ENCODE data around the gene RBMS2. TPM values are rescaled to one million over a fixed set of nuclear protein-coding genes. Genes with fewer than 3 reads are reported as not detected.

RBMS2 gene
- polyA plus RNA-seq, 2 of the 4 experiments (the other 2 are of a cell fraction): 13.3 to 46.4 TPM

DNA sequence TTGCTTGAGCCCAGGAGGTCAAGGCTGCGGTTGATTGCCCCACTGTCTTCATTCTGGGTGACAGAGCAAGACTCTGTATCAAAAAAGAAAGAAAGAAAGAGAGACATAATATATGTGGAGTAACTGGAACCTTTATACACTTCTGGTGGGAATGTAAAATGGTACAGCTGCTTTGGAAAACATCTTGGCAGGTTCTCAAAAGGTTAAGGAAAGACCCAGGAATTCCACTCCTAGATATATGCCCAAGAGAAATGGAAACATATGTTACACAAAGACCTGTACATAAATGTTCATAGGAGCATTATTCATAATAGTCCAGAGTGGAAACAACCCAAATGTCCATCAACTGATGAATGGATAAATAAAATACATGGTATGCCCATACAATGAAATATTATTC is 7.2 kb downstream of the RBMS2 start (continued):
- TF ChIP-seq RFX5 (IDR thresholded peaks at IDR 0.05): no peak

DNA sequence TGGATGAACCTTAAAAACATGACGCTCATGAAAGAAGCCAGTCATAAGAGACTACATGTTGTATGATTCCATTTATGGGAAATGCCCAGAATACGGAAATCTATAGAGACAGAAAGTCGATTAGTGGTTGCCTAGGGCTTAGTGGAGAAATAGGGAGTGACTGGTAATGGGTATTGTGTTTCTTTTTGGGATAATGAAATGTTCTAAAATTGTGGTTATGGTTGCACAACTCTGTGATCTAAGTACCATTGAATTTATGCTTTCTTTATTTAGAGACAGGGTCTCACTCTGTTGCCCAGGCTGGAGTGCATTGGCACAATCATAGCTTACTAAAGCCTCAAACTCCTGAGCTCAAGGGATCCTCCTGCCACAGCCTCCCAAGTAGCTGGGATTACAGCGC is 8.0 kb downstream of the RBMS2 start:
- no peak for FAIRE-seq
- WGBS (ENCODE audit: missing lambda C conversion rate): 83% methylated on average over 4 of the region's 4 CpGs
- peaks cover 58% of the 10 kb centered on the region for H3K4me1 ChIP-seq
- ChIA-PET POLR2A (no interaction called here), CTCF (interaction anchor here (0.6 to 4.5 kb wide), 4 partner anchors 10 to 1141 kb away, joined by 3 to 28 read pairs (median 8); no protein-coding TSS in a partner anchor)
- H3K4me3 ChIP-seq: no peak overlapping the region
- peak overlapping the region in 1 of 2 experiments; percentile 59; a peak in 2 of 6 replicates for H3K27ac ChIP-seq
- TF ChIP-seq, protein P1, sequence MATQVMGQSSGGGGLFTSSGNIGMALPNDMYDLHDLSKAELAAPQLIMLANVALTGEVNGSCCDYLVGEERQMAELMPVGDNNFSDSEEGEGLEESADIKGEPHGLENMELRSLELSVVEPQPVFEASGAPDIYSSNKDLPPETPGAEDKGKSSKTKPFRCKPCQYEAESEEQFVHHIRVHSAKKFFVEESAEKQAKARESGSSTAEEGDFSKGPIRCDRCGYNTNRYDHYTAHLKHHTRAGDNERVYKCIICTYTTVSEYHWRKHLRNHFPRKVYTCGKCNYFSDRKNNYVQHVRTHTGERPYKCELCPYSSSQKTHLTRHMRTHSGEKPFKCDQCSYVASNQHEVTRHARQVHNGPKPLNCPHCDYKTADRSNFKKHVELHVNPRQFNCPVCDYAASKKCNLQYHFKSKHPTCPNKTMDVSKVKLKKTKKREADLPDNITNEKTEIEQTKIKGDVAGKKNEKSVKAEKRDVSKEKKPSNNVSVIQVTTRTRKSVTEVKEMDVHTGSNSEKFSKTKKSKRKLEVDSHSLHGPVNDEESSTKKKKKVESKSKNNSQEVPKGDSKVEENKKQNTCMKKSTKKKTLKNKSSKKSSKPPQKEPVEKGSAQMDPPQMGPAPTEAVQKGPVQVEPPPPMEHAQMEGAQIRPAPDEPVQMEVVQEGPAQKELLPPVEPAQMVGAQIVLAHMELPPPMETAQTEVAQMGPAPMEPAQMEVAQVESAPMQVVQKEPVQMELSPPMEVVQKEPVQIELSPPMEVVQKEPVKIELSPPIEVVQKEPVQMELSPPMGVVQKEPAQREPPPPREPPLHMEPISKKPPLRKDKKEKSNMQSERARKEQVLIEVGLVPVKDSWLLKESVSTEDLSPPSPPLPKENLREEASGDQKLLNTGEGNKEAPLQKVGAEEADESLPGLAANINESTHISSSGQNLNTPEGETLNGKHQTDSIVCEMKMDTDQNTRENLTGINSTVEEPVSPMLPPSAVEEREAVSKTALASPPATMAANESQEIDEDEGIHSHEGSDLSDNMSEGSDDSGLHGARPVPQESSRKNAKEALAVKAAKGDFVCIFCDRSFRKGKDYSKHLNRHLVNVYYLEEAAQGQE (IDR thresholded peaks at IDR 0.05): no peak
- TF ChIP-seq, protein P2, sequence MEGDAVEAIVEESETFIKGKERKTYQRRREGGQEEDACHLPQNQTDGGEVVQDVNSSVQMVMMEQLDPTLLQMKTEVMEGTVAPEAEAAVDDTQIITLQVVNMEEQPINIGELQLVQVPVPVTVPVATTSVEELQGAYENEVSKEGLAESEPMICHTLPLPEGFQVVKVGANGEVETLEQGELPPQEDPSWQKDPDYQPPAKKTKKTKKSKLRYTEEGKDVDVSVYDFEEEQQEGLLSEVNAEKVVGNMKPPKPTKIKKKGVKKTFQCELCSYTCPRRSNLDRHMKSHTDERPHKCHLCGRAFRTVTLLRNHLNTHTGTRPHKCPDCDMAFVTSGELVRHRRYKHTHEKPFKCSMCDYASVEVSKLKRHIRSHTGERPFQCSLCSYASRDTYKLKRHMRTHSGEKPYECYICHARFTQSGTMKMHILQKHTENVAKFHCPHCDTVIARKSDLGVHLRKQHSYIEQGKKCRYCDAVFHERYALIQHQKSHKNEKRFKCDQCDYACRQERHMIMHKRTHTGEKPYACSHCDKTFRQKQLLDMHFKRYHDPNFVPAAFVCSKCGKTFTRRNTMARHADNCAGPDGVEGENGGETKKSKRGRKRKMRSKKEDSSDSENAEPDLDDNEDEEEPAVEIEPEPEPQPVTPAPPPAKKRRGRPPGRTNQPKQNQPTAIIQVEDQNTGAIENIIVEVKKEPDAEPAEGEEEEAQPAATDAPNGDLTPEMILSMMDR (IDR thresholded peaks at IDR 0.05): no peak
- TF ChIP-seq RAD21 (conservative IDR thresholded peaks at IDR 0.05 in 1 of 2, IDR thresholded peaks at IDR 0.05 in 1 of 2): no peak
- TF ChIP-seq ZNF302 (CRISPR knock-in tag; IDR thresholded peaks at IDR 0.05): 0 out of 2 replicates have a peak, but pooled peaks have one; percentile 17
- no peaks in the 10 kb centered on the region for H3K9me3 ChIP-seq
- ATAC-seq: no peak
- H3K4me2 ChIP-seq: no peak overlapping the region
- no peak for DNase-seq (ENCODE audit: low read depth in 1 of 2, low spot score in 1 of 2)

DNA sequence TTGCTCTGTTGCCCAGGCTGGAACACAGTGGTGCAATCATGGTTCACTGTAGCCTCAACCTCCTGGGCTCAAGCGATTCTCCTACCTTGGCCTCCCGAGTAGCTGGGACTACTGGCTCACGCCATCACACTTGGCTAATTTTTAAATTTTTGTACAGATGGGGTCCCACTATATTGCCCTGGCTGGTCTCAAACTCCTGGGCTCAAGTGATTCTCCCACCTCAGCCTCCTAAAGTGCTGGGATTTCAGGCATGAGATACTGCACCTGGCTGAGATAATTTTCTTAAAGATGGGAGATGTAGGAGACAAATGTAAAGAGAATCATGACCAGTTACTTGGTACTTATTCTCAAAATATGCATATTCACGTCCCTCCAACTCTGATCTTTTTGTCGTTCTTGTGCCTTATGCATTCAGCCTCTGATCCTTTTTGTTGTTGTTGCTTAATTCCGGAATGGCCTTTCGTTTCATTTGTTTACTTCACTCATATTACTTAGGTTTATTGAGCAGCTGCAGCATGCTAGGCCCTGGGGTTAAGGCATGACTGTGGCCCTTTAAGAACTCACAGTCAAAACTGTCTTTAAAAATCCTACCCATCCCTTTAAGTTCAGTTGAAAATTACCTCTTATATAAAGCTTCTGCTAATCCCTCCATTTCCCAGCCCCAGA is 8.9 kb downstream of the RBMS2 start:
- peak overlapping the region; percentile 39 for H3K4me2 ChIP-seq
- H3K27ac ChIP-seq: peak overlapping the region; percentile 0 to 59; a peak in 3 of 6 replicates
- DNase-seq (ENCODE audit: low read depth in 1 of 2, low spot score in 1 of 2) (no peak), ATAC-seq (no peak), FAIRE-seq (peak; percentile 18)
- CTCF ChIA-PET: interaction anchor here (0.6 to 4.5 kb wide), 4 partner anchors 9 to 104 kb away, joined by 3 to 28 read pairs (median 8); no protein-coding TSS in a partner anchor
- TF ChIP-seq ZC3H11A (IDR thresholded peaks at IDR 0.05): no peak
- TF ChIP-seq HOXB13 (CRISPR knock-in tag; IDR thresholded peaks at IDR 0.05; ENCODE audit: low read depth): no peak
- TF ChIP-seq, protein P2 (IDR thresholded peaks at IDR 0.05): no peak
- TF ChIP-seq CHD4 (IDR thresholded peaks at IDR 0.05; ENCODE audit: borderline replicate concordance): no peak
- TF ChIP-seq, protein P3, sequence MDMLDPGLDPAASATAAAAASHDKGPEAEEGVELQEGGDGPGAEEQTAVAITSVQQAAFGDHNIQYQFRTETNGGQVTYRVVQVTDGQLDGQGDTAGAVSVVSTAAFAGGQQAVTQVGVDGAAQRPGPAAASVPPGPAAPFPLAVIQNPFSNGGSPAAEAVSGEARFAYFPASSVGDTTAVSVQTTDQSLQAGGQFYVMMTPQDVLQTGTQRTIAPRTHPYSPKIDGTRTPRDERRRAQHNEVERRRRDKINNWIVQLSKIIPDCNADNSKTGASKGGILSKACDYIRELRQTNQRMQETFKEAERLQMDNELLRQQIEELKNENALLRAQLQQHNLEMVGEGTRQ (IDR thresholded peaks at IDR 0.05): no peak
- TF ChIP-seq EHF (CRISPR knock-in tag; IDR thresholded peaks at IDR 0.05): no peak
- TF ChIP-seq NR3C1 (IDR thresholded peaks at IDR 0.05): no peak
- TF ChIP-seq ZNF302 (CRISPR knock-in tag; IDR thresholded peaks at IDR 0.05): no peak
- no peak for TF ChIP-seq POLR2AphosphoS2 (conservative IDR thresholded peaks at IDR 0.05; ENCODE audit: low read length)
- TF ChIP-seq ZFP36 (IDR thresholded peaks at IDR 0.05; ENCODE audit: borderline replicate concordance, partially characterized antibody): no peak
- TF ChIP-seq, protein P4, sequence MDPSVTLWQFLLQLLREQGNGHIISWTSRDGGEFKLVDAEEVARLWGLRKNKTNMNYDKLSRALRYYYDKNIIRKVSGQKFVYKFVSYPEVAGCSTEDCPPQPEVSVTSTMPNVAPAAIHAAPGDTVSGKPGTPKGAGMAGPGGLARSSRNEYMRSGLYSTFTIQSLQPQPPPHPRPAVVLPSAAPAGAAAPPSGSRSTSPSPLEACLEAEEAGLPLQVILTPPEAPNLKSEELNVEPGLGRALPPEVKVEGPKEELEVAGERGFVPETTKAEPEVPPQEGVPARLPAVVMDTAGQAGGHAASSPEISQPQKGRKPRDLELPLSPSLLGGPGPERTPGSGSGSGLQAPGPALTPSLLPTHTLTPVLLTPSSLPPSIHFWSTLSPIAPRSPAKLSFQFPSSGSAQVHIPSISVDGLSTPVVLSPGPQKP (IDR thresholded peaks at IDR 0.05; ENCODE audit: low read depth, low read length): no peak
- TF ChIP-seq FOSB (CRISPR knock-in tag; IDR thresholded peaks at IDR 0.05): no peak
- TF ChIP-seq RARB (CRISPR knock-in tag; IDR thresholded peaks at IDR 0.05): no peak
- H3K9me3 ChIP-seq: no peaks in the 10 kb centered on the region
- H3K4me1 ChIP-seq: peaks cover 49% of the 10 kb centered on the region
- no peak overlapping the region for H3K4me3 ChIP-seq
- WGBS (ENCODE audit: missing lambda C conversion rate): 67% methylated on average over 7 of the region's 7 CpGs
- POLR2A ChIA-PET: interaction anchor here (0.9 kb wide), 1 partner anchor 9 kb away, joined by 3 read pairs; the partner anchor contains the start of gene RBMS2

Data from A549 (cell line).